LNCAP (cell line): ENCODE results near the gene LEUTX.
A peak's percentile ranks its signal among the peaks of the same experiment; 100 is the strongest.

Experiments
- CTCF ChIP-seq: fragments of 450-650 bp; IDR thresholded peaks from 2 replicates; pipeline ENCODE4 v1.5.1; 2017; ENCODE audit warnings: mild to moderate bottlenecking

The LEUTX gene

GRCh38 chr19:39754971-39755370 is 23.7 kb upstream of the LEUTX start:
- no peak for TF ChIP-seq CTCF

GRCh38 chr19:39759457-39760184 is 19.0 kb upstream of the LEUTX start:
- no peak for TF ChIP-seq CTCF

GRCh38 chr19:39765091-39766076 is 13.3 kb upstream of the LEUTX start:
- peak; percentile 79 for TF ChIP-seq CTCF

GRCh38 chr19:39768334-39768733 is 10.3 kb upstream of the LEUTX start:
- TF ChIP-seq CTCF: no peak

GRCh38 chr19:39768786-39769185 is 9.9 kb upstream of the LEUTX start:
- TF ChIP-seq CTCF: no peak

GRCh38 chr19:39780894-39781293 is 2.2 kb downstream of the LEUTX start:
- TF ChIP-seq CTCF: no peak

GRCh38 chr19:39788244-39788643 is 9.6 kb downstream of the LEUTX start:
- no peak for TF ChIP-seq CTCF
